ENCODE results near the gene CHN1. TPM values are rescaled to one million over a fixed set of nuclear protein-coding genes. Genes with fewer than 3 reads are reported as not detected.

Gene CHN1
- total and polyA plus RNA-seq, 2 of the 8 experiments (the other 6 are each of a cell fraction or from before 2014, with no cell fraction given), result 54.0 to 65.7 TPM

DNA sequence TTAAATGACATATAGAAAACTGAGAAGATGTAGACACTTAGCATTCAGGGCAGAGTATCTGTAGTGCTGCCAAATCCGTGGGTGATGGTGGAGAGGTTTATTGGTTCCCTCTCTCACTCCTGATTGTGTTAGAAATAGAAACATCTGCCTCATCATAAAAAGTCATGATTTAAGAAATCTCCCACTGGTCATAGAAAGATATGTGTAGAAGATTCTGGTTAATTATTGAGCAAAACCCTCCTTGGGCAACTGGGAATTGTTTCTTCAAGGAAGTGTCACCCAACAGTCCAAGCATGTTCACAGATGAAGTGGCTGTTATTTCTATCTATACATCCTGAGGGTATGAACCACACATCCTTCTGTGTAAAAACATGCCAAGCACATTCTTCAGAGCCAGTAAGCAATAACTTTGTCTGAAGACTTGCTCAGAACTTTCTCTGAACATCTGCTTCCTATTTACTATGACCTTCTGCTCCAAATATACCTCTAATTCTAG lies 207.4 kb downstream of the CHN1 start:
- no peak for FAIRE-seq
- Histone ChIP-seq H2BK20ac (ENCODE audit: low read length) (no peak overlapping the region), H4K20me1 (replicated peaks in 1 of 2; ENCODE audit: control insufficient read depth in 1 of 2, insufficient read depth in 2 of 2, low read length in 2 of 2) (no peaks in the 10 kb centered on the region), H2AK5ac (ENCODE audit: low read depth, low read length) (no peak overlapping the region), H3K9ac (replicated peaks in 1 of 4; ENCODE audit: extremely low read depth in 1 of 4, low read depth in 3 of 4, low read length in 3 of 4) (no peak overlapping the region), H3K23me2 (ENCODE audit: low read depth, low read length) (no peaks in the 10 kb centered on the region), H3K14ac (ENCODE audit: insufficient read length) (no peak overlapping the region), H4K8ac (ENCODE audit: extremely low read depth, insufficient read depth, low read length) (no peak overlapping the region), H4K5ac (ENCODE audit: insufficient read length, low read depth, low read length) (no peak overlapping the region), H3K36me3 (ENCODE audit: control insufficient read depth in 2 of 4, insufficient read depth in 4 of 4, low read length in 3 of 4) (peaks cover 0 to 26% (median 11%) of the 10 kb centered on the region in 4 experiments; a peak in 6 of 8 replicates), H3K23ac (ENCODE audit: insufficient read length) (no peak overlapping the region), H4K91ac (replicated peaks; ENCODE audit: insufficient read length, low read length) (no peak overlapping the region), H2BK5ac (ENCODE audit: low read depth, low read length) (no peak overlapping the region), H2BK120ac (replicated peaks; ENCODE audit: low read depth, low read length) (no peak overlapping the region), H2AFZ (ENCODE audit: low read length) (no peak overlapping the region), H3K79me2 (ENCODE audit: control insufficient read depth in 1 of 2, insufficient read depth in 2 of 2, low read length in 2 of 2) (no peaks in the 10 kb centered on the region), H3K4me3 (ENCODE audit: extremely low read depth in 1 of 4, insufficient read depth in 2 of 4, low read depth in 3 of 4, low read length in 4 of 4) (no peak overlapping the region), H3K4me1 (replicated peaks in 1 of 4; ENCODE audit: control insufficient read depth in 3 of 4, insufficient read depth in 4 of 4, low read length in 3 of 4) (peaks cover 6 to 22% (median 13%) of the 10 kb centered on the region in 4 experiments; a peak in 5 of 7 replicates), H2BK12ac (ENCODE audit: low read depth, low read length) (no peak overlapping the region), H3K79me1 (ENCODE audit: low read depth, low read length) (no peaks in the 10 kb centered on the region), H3K56ac (replicated peaks; ENCODE audit: insufficient read length, low read depth, low read length) (no peak overlapping the region), H2BK15ac (ENCODE audit: low read length) (no peak overlapping the region), H3K18ac (ENCODE audit: extremely low read depth, low read length) (no peak overlapping the region), H3K27me3 (replicated peaks in 1 of 4; ENCODE audit: control insufficient read depth in 3 of 4, extremely low read depth in 1 of 4, insufficient read depth in 3 of 4, low read length in 3 of 4) (peaks cover 0 to 1% (median 0%) of the 10 kb centered on the region in 4 experiments; a peak in 1 of 7 replicates), H3K27ac (ENCODE audit: low read depth, low read length) (0 out of 2 replicates have a peak overlapping the region, but pooled peaks have one; percentile 4), H3K9me3 (ENCODE audit: insufficient read depth in 2 of 2, low read depth in 1 of 2, low read length in 1 of 2) (no peaks in the 10 kb centered on the region), H3K4me2 (ENCODE audit: insufficient read depth in 1 of 2, low read depth in 2 of 2, low read length in 2 of 2) (no peak overlapping the region), H3K4ac (replicated peaks; ENCODE audit: insufficient read length, low read depth, low read length) (no peak overlapping the region)
- ChIA-PET POLR2A (ENCODE audit: partially characterized antibody) (interaction anchor here (0.7 to 2.3 kb wide), 4 partner anchors 9 to 205 kb away, joined by 3 to 16 read pairs (median 3); no protein-coding TSS in a partner anchor), CTCF (ENCODE audit: partially characterized antibody) (interaction anchor here (0.7 to 2.5 kb wide), 2 partner anchors 26 to 42 kb away, joined by 4 to 15 read pairs; no protein-coding TSS in a partner anchor)
- 93% methylated on average over 1 of the region's 1 CpG; no CpG with 5 or more reads in 1 of the 2 experiments for WGBS, 2 experiments (ENCODE audit: extremely low coverage in 1 of 2, insufficient coverage in 1 of 2, insufficient read length in 1 of 2, insufficient replicate concordance in 2 of 2, low coverage in 1 of 2, low lambda C conversion rate in 2 of 2, missing lambda C conversion rate in 1 of 2)
- no peak for DNase-seq (ENCODE audit: low read depth in 1 of 2, low spot score in 2 of 2)
- 0 out of 3 replicates have a peak, but pooled peaks of 1 of the 2 experiments have one; percentile 28 for TF ChIP-seq POLR2A (IDR thresholded peaks at IDR 0.05; ENCODE audit: control extremely low read depth in 1 of 2, low read depth in 2 of 2, low read length in 2 of 2)

Measured in H1 (cell line).